Neural crest cell (in vitro differentiated cells): ENCODE data around the gene RCBTB1. TPM values are rescaled to one million over a fixed set of nuclear protein-coding genes. Genes with fewer than 3 reads are reported as not detected.
A peak's percentile ranks its signal among the peaks of the same experiment; 100 is the strongest.

Source experiments
- DNase-seq: peaks from one replicate; pipeline ENCODE4 v3.0.0; 2021; ENCODE audit warnings: low read depth, mixed read lengths, low spot score
- H3K27ac Mint-ChIP-seq: one replicate; pipeline ENCODE4 v1.8.0; 2021; ENCODE audit warnings: mild to moderate bottlenecking, mixed read lengths; ENCODE audit not compliant: unreplicated experiment
- H3K27me3 Mint-ChIP-seq: 2 replicates; pipeline ENCODE4 v1.8.0; 2021; ENCODE audit warnings: low read depth, mild to moderate bottlenecking, mixed read lengths
- H3K36me3 Mint-ChIP-seq: 2 replicates; pipeline ENCODE4 v1.8.0; 2021; ENCODE audit warnings: low read depth, mild to moderate bottlenecking, mixed read lengths
- H3K4me1 Mint-ChIP-seq: 2 replicates; pipeline ENCODE4 v1.8.0; 2021; ENCODE audit warnings: mixed read lengths
- H3K4me3 Mint-ChIP-seq: one replicate; pipeline ENCODE4 v1.8.0; 2021; ENCODE audit warnings: mild to moderate bottlenecking, mixed read lengths
- H3K9me3 Mint-ChIP-seq: 2 replicates; pipeline ENCODE4 v1.8.0; 2021; ENCODE audit warnings: mixed read lengths
- total RNA-seq: library from RNA; stranded (reverse); gene quantifications from 2 replicates; pipeline ENCODE4 v1.2.1, GENCODE V29; 2021
- TF ChIP-seq, protein P1 (sequence below): fragments of 200-600 bp; sonication (generic); conservative IDR thresholded peaks from 2 replicates; pipeline ENCODE4 v1.5.0; 2021; ENCODE audit warnings: antibody characterized with exemption, mild to moderate bottlenecking

RCBTB1 gene
- total RNA-seq, 1 donor from 2014 or later = 40.0 TPM

DNA sequence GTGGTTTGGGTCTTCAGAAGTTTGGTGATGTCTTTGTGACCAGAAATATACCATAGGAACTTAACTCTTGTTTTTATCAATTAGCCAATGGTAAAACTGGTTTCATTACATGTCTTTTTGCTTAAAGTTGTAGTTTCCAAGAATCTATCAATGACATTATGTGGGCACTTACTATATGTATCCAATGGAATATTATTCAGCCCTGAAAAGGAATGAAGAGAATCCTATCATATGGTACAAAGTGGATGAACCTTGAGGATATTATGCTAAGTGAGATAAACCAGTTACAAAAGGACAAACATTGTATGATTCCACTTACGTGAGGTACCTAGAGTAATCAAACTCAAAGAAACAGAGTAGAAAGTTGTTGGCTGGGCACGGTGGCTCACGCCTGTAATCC is 26.4 kb downstream of the RCBTB1 start:
- peak overlapping the region; percentile 57 for H3K27ac Mint-ChIP-seq
- no peaks in the 10 kb centered on the region for H3K27me3 Mint-ChIP-seq
- no peak for DNase-seq
- peaks cover 4% of the 10 kb centered on the region for H3K9me3 Mint-ChIP-seq
- H3K4me1 Mint-ChIP-seq = no peaks in the 10 kb centered on the region
- peaks cover 33% of the 10 kb centered on the region for H3K36me3 Mint-ChIP-seq
- no peak overlapping the region for H3K4me3 Mint-ChIP-seq
- TF ChIP-seq, protein P1, sequence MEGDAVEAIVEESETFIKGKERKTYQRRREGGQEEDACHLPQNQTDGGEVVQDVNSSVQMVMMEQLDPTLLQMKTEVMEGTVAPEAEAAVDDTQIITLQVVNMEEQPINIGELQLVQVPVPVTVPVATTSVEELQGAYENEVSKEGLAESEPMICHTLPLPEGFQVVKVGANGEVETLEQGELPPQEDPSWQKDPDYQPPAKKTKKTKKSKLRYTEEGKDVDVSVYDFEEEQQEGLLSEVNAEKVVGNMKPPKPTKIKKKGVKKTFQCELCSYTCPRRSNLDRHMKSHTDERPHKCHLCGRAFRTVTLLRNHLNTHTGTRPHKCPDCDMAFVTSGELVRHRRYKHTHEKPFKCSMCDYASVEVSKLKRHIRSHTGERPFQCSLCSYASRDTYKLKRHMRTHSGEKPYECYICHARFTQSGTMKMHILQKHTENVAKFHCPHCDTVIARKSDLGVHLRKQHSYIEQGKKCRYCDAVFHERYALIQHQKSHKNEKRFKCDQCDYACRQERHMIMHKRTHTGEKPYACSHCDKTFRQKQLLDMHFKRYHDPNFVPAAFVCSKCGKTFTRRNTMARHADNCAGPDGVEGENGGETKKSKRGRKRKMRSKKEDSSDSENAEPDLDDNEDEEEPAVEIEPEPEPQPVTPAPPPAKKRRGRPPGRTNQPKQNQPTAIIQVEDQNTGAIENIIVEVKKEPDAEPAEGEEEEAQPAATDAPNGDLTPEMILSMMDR = no peak

DNA sequence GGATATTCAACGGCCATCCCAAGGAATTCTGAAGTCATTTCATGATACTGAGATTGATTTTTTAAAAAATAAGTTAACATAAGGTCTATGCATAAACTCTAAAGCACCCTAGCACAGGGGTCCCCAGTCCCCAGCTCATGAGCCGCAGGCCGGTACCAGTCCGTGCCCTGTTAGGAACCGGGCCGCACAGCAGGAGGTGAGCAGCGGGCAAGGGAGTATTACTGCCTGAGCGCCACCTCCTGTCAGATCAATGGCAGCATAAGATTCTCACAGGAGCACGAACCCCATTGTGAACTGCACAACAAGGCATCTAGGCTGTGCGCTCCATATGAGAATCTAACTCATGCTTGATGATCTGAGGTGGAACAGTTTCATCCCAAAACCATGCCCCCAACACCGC is 31.0 kb downstream of the RCBTB1 start:
- H3K4me3 Mint-ChIP-seq = no peak overlapping the region
- no peaks in the 10 kb centered on the region for H3K27me3 Mint-ChIP-seq
- no peak for DNase-seq
- H3K36me3 Mint-ChIP-seq = peaks cover 16% of the 10 kb centered on the region
- H3K27ac Mint-ChIP-seq = no peak overlapping the region
- no peaks in the 10 kb centered on the region for H3K4me1 Mint-ChIP-seq
- no peaks in the 10 kb centered on the region for H3K9me3 Mint-ChIP-seq
- TF ChIP-seq, protein P1 = no peak

DNA sequence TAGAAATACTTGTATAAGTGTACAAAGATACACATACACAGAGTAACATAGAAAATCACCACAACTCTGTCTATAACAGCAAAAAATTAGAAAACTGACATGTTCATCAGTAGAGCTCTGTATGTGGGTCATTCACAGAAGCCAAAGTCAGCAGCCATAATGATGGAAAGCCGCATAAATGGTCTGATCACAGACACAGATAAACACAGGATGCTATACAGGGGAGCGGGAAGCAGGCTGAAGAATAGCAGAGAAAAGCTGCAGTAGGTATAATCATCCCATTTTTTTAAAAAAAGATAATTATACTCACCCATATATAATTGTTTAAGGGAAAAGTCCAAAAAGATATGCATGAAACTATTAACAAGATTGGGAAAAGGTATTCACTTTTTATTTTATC is 31.5 kb downstream of the RCBTB1 start:
- H3K9me3 Mint-ChIP-seq = no peaks in the 10 kb centered on the region

DNA sequence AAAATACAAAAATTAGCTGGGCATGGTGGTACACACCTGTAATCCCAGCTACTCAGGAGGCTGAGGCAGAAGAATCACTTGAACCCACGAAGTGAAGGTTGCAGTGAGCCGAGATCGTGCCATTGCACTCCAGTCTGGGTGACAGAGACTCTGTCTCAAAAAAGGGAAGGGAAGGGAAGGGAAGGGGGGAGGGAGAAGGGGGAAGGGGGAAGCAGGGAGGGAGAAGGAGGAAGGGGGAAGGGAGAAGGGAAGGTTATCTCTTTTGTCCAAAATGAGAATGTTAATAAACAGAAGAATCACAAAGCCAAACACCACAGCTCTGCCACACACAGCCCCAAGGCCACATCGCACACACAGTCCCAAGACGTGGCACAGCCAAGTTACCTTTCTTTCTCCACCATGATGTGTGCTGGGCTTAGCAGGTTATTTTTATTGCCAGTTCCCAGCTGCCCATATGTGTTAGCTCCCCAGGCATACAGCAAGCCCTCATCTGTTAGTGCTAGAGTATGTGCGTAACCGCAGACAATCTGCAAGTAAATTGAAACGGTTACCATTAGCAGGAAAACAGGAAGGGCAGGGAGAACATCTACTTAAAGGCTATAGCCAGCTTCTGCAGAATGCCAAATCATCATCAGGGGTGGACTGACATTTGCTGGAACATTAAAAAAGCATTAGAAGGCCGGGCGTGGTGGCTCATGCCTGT is 34.3 kb downstream of the RCBTB1 start:
- DNase-seq = no peak
- Mint-ChIP-seq H3K36me3 (peaks cover 9% of the 10 kb centered on the region), H3K27me3 (no peaks in the 10 kb centered on the region), H3K4me1 (no peaks in the 10 kb centered on the region), H3K4me3 (no peak overlapping the region), H3K27ac (no peak overlapping the region), H3K9me3 (no peaks in the 10 kb centered on the region)
- TF ChIP-seq, protein P1 = no peak

More for the DNA sequence above, 31.5 kb downstream of the RCBTB1 start:
- TF ChIP-seq, protein P1 = no peak
- DNase-seq = no peak
- Mint-ChIP-seq H3K4me1 (no peaks in the 10 kb centered on the region), H3K36me3 (peaks cover 12% of the 10 kb centered on the region), H3K27me3 (no peaks in the 10 kb centered on the region), H3K4me3 (no peak overlapping the region), H3K27ac (no peak overlapping the region)

DNA sequence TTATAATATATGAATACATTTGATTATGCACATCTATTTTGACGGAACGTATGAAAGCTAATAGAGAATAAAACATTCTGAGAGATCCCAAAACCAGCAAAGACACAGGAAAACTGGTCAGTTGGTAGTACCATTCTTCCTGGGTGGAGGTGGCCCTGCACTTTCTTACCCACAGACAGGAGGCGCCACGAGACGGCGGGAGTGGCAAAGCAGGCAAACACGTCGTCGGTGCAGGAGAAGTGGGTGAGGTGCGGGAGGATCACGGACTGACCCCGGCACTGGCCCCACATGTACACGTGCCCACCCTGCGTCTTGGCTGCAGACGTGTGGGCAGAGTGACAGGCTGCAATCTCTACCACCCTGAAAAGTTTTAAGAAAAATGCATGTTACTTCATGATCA is 36.1 kb downstream of the RCBTB1 start:
- peaks cover 10% of the 10 kb centered on the region for H3K36me3 Mint-ChIP-seq

More for the DNA sequence above, 36.1 kb downstream of the RCBTB1 start:
- no peak for DNase-seq
- H3K27me3 Mint-ChIP-seq = no peaks in the 10 kb centered on the region
- no peak overlapping the region for H3K27ac Mint-ChIP-seq
- H3K4me1 Mint-ChIP-seq = no peaks in the 10 kb centered on the region
- H3K9me3 Mint-ChIP-seq = no peaks in the 10 kb centered on the region
- no peak overlapping the region for H3K4me3 Mint-ChIP-seq
- TF ChIP-seq, protein P1 = no peak
